H1 (cell line): Measurements from ENCODE around the gene MAN2A1. TPM values are rescaled to one million over a fixed set of nuclear protein-coding genes. Genes with fewer than 3 reads are reported as not detected.

Experiments
- CTCF ChIA-PET: fragments of 300-600 bp; sonication (Branson Sonifier 250); formaldehyde crosslinking; loops from one replicate; lab custom pipeline; 2021; ENCODE audit not compliant: partially characterized antibody; lab: Charles Lee
- POLR2A ChIA-PET: fragments of 300-600 bp; sonication (Branson Sonifier 250); formaldehyde crosslinking; loops from one replicate; lab custom pipeline; 2021; ENCODE audit warnings: inconsistent platforms; ENCODE audit not compliant: partially characterized antibody; lab: Charles Lee
- DNase-seq, 2 experiments: peaks; one replicate each; pipeline versions ENCODE4 v3.0.0 to v3.0.0-alpha.2; 2010 to 2022; ENCODE audit warnings: low spot score in 2 of 2, low read depth in 1 of 2, mixed read lengths in 1 of 2
- FAIRE-seq: peaks from 2 replicates; lab custom pipeline; 2011; peaks lifted over from hg19 to GRCh38; lab: Jason Lieb, UNC
- H2AFZ ChIP-seq: 2 replicates; pipeline ENCODE4 v1.8.1; 2012; ENCODE audit warnings: low read length, inconsistent platforms
- H2AK5ac ChIP-seq: 2 replicates; pipeline ENCODE4 v1.6.1; 2013; ENCODE audit warnings: low read depth, low read length
- H2BK120ac ChIP-seq: replicated peaks from 2 replicates; pipeline ENCODE3; 2013; ENCODE audit warnings: low read depth, low read length, inconsistent platforms
- H2BK12ac ChIP-seq: 2 replicates; pipeline ENCODE4 v1.6.1; 2013; ENCODE audit warnings: low read depth, low read length
- H2BK15ac ChIP-seq: 2 replicates; pipeline ENCODE4 v1.6.1; 2013; ENCODE audit warnings: low read length
- H2BK20ac ChIP-seq: 2 replicates; pipeline ENCODE4 v1.6.1; 2013; ENCODE audit warnings: low read length
- H2BK5ac ChIP-seq: 2 replicates; pipeline ENCODE4 v1.6.1; 2013; ENCODE audit warnings: low read depth, low read length
- H3K14ac ChIP-seq: 2 replicates; pipeline ENCODE4 v1.6.1; 2013; ENCODE audit warnings: inconsistent platforms; ENCODE audit not compliant: insufficient read length
- H3K18ac ChIP-seq: 2 replicates; pipeline ENCODE4 v1.6.1; 2013; ENCODE audit warnings: low read length; ENCODE audit errors: extremely low read depth
- H3K23ac ChIP-seq: 2 replicates; pipeline ENCODE4 v1.6.1; 2013; ENCODE audit warnings: inconsistent platforms; ENCODE audit not compliant: insufficient read length
- H3K23me2 ChIP-seq: 2 replicates; pipeline ENCODE4 v1.6.1; 2013; ENCODE audit warnings: low read depth, low read length
- H3K27ac ChIP-seq: 2 replicates; pipeline ENCODE4 v1.6.1; 2011; ENCODE audit warnings: low read depth, low read length, inconsistent platforms
- H3K27me3 ChIP-seq, 4 experiments: replicated peaks in 1 of 4; 1 replicate in 1 of 4; 2 replicates in 3 of 4; pipeline versions ENCODE4 v1.6.1 to v1.8.1; 2011 to 2013; ENCODE audit warnings: low read length in 3 of 4, mild to moderate bottlenecking in 3 of 4, inconsistent platforms in 2 of 4, mixed read lengths in 2 of 4, moderate library complexity in 1 of 4; ENCODE audit not compliant: control insufficient read depth in 3 of 4, insufficient read depth in 3 of 4; ENCODE audit errors: extremely low read depth in 1 of 4
- H3K36me3 ChIP-seq, 4 experiments: 2 replicates each; pipeline versions ENCODE4 v1.6.1 to v1.8.1; 2011 to 2013; ENCODE audit warnings: mild to moderate bottlenecking in 4 of 4, low read length in 3 of 4, moderate library complexity in 2 of 4, control low read depth in 1 of 4, inconsistent platforms in 1 of 4; ENCODE audit not compliant: insufficient read depth in 4 of 4, control insufficient read depth in 2 of 4
- H3K4ac ChIP-seq: replicated peaks from 2 replicates; pipeline ENCODE3; 2013; ENCODE audit warnings: low read length, low read depth, mixed read lengths, inconsistent platforms; ENCODE audit not compliant: insufficient read length
- H3K4me1 ChIP-seq, 4 experiments: replicated peaks in 1 of 4; 1 replicate in 1 of 4; 2 replicates in 3 of 4; pipeline versions ENCODE4 v1.6.1 to v1.8.1; 2011 to 2013; ENCODE audit warnings: low read length in 3 of 4, inconsistent platforms in 2 of 4, mixed read lengths in 1 of 4; ENCODE audit not compliant: insufficient read depth in 4 of 4, control insufficient read depth in 3 of 4
- H3K4me2 ChIP-seq, 2 experiments: 2 replicates each; pipeline versions ENCODE4 v1.6.1 to v1.8.1; 2011 to 2013; ENCODE audit warnings: low read depth in 2 of 2, low read length in 2 of 2, control low read depth in 1 of 2, inconsistent platforms in 1 of 2, mild to moderate bottlenecking in 1 of 2; ENCODE audit not compliant: insufficient read depth in 1 of 2
- H3K4me3 ChIP-seq, 4 experiments: fragments of 200-600, 300-600 bp in 1 of 4; sonication (generic), shearing (Covaris generic), sonication (Bioruptor Twin) in 1 of 4; 2 replicates each; pipeline versions ENCODE4 v1.5.1 to v1.8.1; 2011 to 2016; ENCODE audit warnings: low read length in 4 of 4, low read depth in 3 of 4, control low read depth in 2 of 4, inconsistent platforms in 2 of 4, mild to moderate bottlenecking in 2 of 4, mixed read lengths in 1 of 4, moderate library complexity in 1 of 4; ENCODE audit not compliant: insufficient read depth in 2 of 4; ENCODE audit errors: extremely low read depth in 1 of 4
- H3K56ac ChIP-seq: replicated peaks from 2 replicates; pipeline ENCODE3; 2013; ENCODE audit warnings: low read depth, mild to moderate bottlenecking, mixed read lengths, low read length, inconsistent platforms; ENCODE audit not compliant: insufficient read length
- H3K79me1 ChIP-seq: 2 replicates; pipeline ENCODE4 v1.6.1; 2013; ENCODE audit warnings: low read depth, low read length, control low read depth
- H3K79me2 ChIP-seq, 2 experiments: 2 replicates each; pipeline versions ENCODE4 v1.6.1 to v1.8.1; 2012 to 2013; ENCODE audit warnings: low read length in 2 of 2, mild to moderate bottlenecking in 2 of 2, inconsistent platforms in 1 of 2; ENCODE audit not compliant: insufficient read depth in 2 of 2, control insufficient read depth in 1 of 2
- H3K9ac ChIP-seq, 4 experiments: replicated peaks in 1 of 4; 1 replicate in 1 of 4; 2 replicates in 3 of 4; pipeline versions ENCODE4 v1.6.1 to v1.8.1; 2011 to 2013; ENCODE audit warnings: low read depth in 3 of 4, low read length in 3 of 4, control low read depth in 2 of 4, mild to moderate bottlenecking in 2 of 4, moderate library complexity in 2 of 4, inconsistent platforms in 1 of 4; ENCODE audit errors: extremely low read depth in 1 of 4
- H3K9me3 ChIP-seq, 2 experiments: 2 replicates each; pipeline versions ENCODE4 v1.6.1 to v1.8.1; 2012 to 2013; ENCODE audit warnings: mild to moderate bottlenecking in 2 of 2, moderate library complexity in 2 of 2, control low read depth in 1 of 2, inconsistent platforms in 1 of 2, low read depth in 1 of 2, low read length in 1 of 2, mixed read lengths in 1 of 2; ENCODE audit not compliant: insufficient read depth in 2 of 2
- H4K20me1 ChIP-seq, 2 experiments: replicated peaks in 1 of 2; 2 replicates each; pipeline versions ENCODE3 to v1.8.1; 2011 to 2013; ENCODE audit warnings: inconsistent platforms in 2 of 2, low read length in 2 of 2, mild to moderate bottlenecking in 1 of 2; ENCODE audit not compliant: insufficient read depth in 2 of 2, control insufficient read depth in 1 of 2
- H4K5ac ChIP-seq: 2 replicates; pipeline ENCODE4 v1.6.1; 2013; ENCODE audit warnings: low read length, low read depth, mixed read lengths, inconsistent platforms; ENCODE audit not compliant: insufficient read length
- H4K8ac ChIP-seq: 2 replicates; pipeline ENCODE4 v1.8.0; 2013; ENCODE audit warnings: mild to moderate bottlenecking, moderate library complexity, low read length, inconsistent platforms; ENCODE audit not compliant: insufficient read depth; ENCODE audit errors: extremely low read depth
- H4K91ac ChIP-seq: replicated peaks from 2 replicates; pipeline ENCODE3; 2013; ENCODE audit warnings: low read length, mixed read lengths, inconsistent platforms; ENCODE audit not compliant: insufficient read length
- ASH2L ChIP-seq: fragments of 200-600, 300-600 bp; sonication (generic); IDR thresholded peaks from one replicate; pipeline ENCODE4 v1.7.1; 2017; ENCODE audit warnings: low read length
- CBX5 ChIP-seq: fragments of 300-800, 300-1000 bp; sonication (generic); IDR thresholded peaks from 2 replicates; pipeline ENCODE4 v1.7.1; 2016; ENCODE audit warnings: antibody characterized with exemption, low read length, low read depth
- CHD2 ChIP-seq: IDR thresholded peaks from 2 replicates; pipeline ENCODE4 v1.6.1; 2012; ENCODE audit warnings: low read length, improper control_type of control experiment
- CREB1 ChIP-seq: IDR thresholded peaks from 2 replicates; pipeline ENCODE4 v1.6.1; 2012; ENCODE audit warnings: inconsistent platforms
- EGR1 ChIP-seq: IDR thresholded peaks from 2 replicates; pipeline ENCODE4 v1.6.1; 2011; ENCODE audit warnings: low read depth, low read length, borderline replicate concordance
- FOSL1 ChIP-seq: IDR thresholded peaks from 2 replicates; pipeline ENCODE4 v1.6.1; 2011; ENCODE audit warnings: mild to moderate bottlenecking, low read depth, low read length, moderate library complexity; ENCODE audit not compliant: insufficient read depth
- GTF2F1 ChIP-seq: IDR thresholded peaks from 2 replicates; pipeline ENCODE4 v1.6.1; 2012; ENCODE audit warnings: low read depth, low read length, improper control_type of control experiment, borderline replicate concordance
- HDAC6 ChIP-seq: IDR thresholded peaks from one replicate; pipeline ENCODE4 v1.7.1; 2012; ENCODE audit warnings: low read depth, mild to moderate bottlenecking, inconsistent platforms, low read length, moderate library complexity
- MAFK ChIP-seq: IDR thresholded peaks from 2 replicates; pipeline ENCODE4 v1.6.1; 2012; ENCODE audit warnings: low read depth, mild to moderate bottlenecking, improper control_type of control experiment, low read length
- PHF8 ChIP-seq: fragments of 200-600 bp; sonication (generic); conservative IDR thresholded peaks from 2 replicates; pipeline ENCODE4 v1.7.1; 2012; ENCODE audit warnings: low read depth, mild to moderate bottlenecking, inconsistent platforms, low read length, moderate library complexity
- SAP30 ChIP-seq: fragments of 300-600 bp; sonication (generic); IDR thresholded peaks from 2 replicates; pipeline ENCODE4 v1.7.1; 2012; ENCODE audit warnings: low read length, moderate library complexity, mild to moderate bottlenecking, inconsistent platforms; ENCODE audit not compliant: insufficient read depth, insufficient replicate concordance
- SP1 ChIP-seq: IDR thresholded peaks from 2 replicates; pipeline ENCODE4 v1.6.1; 2011; ENCODE audit warnings: low read depth, low read length
- SP2 ChIP-seq: IDR thresholded peaks from 2 replicates; pipeline ENCODE4 v1.6.1; 2012; ENCODE audit warnings: mild to moderate bottlenecking, low read length, inconsistent platforms
- SP4 ChIP-seq: IDR thresholded peaks from 2 replicates; pipeline ENCODE4 v1.6.1; 2012; ENCODE audit warnings: low read length, inconsistent platforms
- SRF ChIP-seq: IDR thresholded peaks from 2 replicates; pipeline ENCODE4 v1.6.1; 2011; ENCODE audit warnings: mild to moderate bottlenecking, low read depth, low read length, moderate library complexity
- SUZ12 ChIP-seq: fragments of 200-600 bp; sonication (generic); IDR thresholded peaks from 2 replicates; pipeline ENCODE4 v1.6.1; 2012; ENCODE audit warnings: mild to moderate bottlenecking, inconsistent platforms, low read length, moderate library complexity, mixed read lengths
- WGBS, 2 experiments: shearing (Covaris generic) in 1 of 2; methylation state at CpG; one replicate each; pipeline versions ENCODE4 v1.1.6 to v1.1.7; 2013 to 2015; ENCODE audit warnings: low lambda C conversion rate in 2 of 2, mixed read lengths in 2 of 2, inconsistent platforms in 1 of 2, low coverage in 1 of 2, missing lambda C conversion rate in 1 of 2; ENCODE audit not compliant: insufficient replicate concordance in 2 of 2, insufficient coverage in 1 of 2, insufficient read length in 1 of 2; ENCODE audit errors: extremely low coverage in 1 of 2, missing lambda C conversion rate in 1 of 2; 5-methylcytosine and 5-hydroxymethylcytosine counted together
- polyA plus RNA-seq, 7 experiments: library from polyadenylated mRNA; depleted of rRNA in 3 of 7; stranded (reverse) in 5 of 7; unstranded in 2 of 7; fragments of >200 nt in 5 of 7; fragments of 200-250 nt in 2 of 7; gene quantifications; 1 replicate in 5 of 7; 2 replicates in 1 of 7; 4 replicates in 1 of 7; pipeline versions ENCODE4 v1.2.1 to v1.2.3, GENCODE V29; 2011 to 2013; ENCODE audit warnings: missing spikeins in 2 of 7, mixed read lengths in 2 of 7
- total RNA-seq: library from RNA; stranded (reverse); fragmentation: NEBNext Ultra II Directional; extraction: Animal tissue kit (Norgen Biotek cat#: 25700); gene quantifications from 2 replicates; pipeline ENCODE4 v1.2.1, GENCODE V29; 2021

Gene MAN2A1
- total and polyA plus RNA-seq, 2 of the 8 experiments (the other 6 are each of a cell fraction or from before 2014, with no cell fraction given) = 29.1 to 102 TPM

DNA sequence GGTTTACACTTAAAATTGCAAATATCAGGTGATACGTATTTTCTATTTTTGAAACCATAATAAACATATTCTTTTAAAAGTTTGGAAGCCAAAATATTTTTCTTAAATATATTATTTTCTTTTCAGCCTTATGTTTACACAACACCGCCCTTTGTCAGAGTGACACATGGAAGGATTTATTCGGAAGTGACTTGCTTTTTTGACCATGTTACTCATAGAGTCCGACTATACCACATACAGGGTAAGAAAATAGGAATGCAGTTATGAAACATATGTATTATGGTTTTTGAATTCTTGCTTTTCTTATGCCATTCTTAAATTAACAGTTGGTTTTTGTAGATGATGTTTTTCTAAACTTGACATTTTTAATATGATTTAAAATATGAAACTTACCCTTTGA, 133.9 kb downstream of the MAN2A1 start:
- Histone ChIP-seq H2AK5ac (no peak overlapping the region), H3K79me2 (no peaks in the 10 kb centered on the region), H3K14ac (no peak overlapping the region), H3K9me3 (no peaks in the 10 kb centered on the region), H2BK120ac (no peak overlapping the region), H3K79me1 (no peaks in the 10 kb centered on the region), H3K4ac (no peak overlapping the region), H3K27me3 (no peaks in the 10 kb centered on the region), H4K8ac (no peak overlapping the region), H4K5ac (no peak overlapping the region), H4K20me1 (no peaks in the 10 kb centered on the region), H2BK20ac (no peak overlapping the region), H3K4me1 (no peaks in the 10 kb centered on the region), H2AFZ (no peak overlapping the region), H3K27ac (no peak overlapping the region), H3K4me2 (no peak overlapping the region), H3K23me2 (no peaks in the 10 kb centered on the region), H2BK12ac (no peak overlapping the region), H2BK15ac (no peak overlapping the region), H3K18ac (no peak overlapping the region), H3K36me3 (peaks cover 9 to 59% (median 21%) of the 10 kb centered on the region in 4 experiments; a peak in 6 of 8 replicates), H3K4me3 (no peak overlapping the region), H4K91ac (no peak overlapping the region), H3K9ac (no peak overlapping the region), H3K23ac (no peak overlapping the region), H2BK5ac (no peak overlapping the region), H3K56ac (no peak overlapping the region)
- ChIA-PET CTCF (interaction anchor here (1.0 to 1.4 kb wide), 4 partner anchors 11 to 50 kb away, joined by 3 read pairs; no protein-coding TSS in a partner anchor), POLR2A (interaction anchor here (0.7 kb wide), 1 partner anchor 1060 kb away, joined by 3 read pairs; no protein-coding TSS in a partner anchor)
- FAIRE-seq (no peak), DNase-seq (no peak)
- WGBS, 2 experiments = 91% methylated on average over 4 of the region's 4 CpGs; no CpG with 5 or more reads in 1 of the 2 experiments
- TF ChIP-seq SRF (no peak), SAP30 (no peak), FOSL1 (no peak), CHD2 (no peak), SP2 (no peak), MAFK (no peak), EGR1 (no peak), SP4 (no peak), CBX5 (no peak), SUZ12 (no peak), CREB1 (no peak), GTF2F1 (no peak), HDAC6 (no peak), PHF8 (no peak), SP1 (no peak), ASH2L (no peak)
